ENCODE data around the gene DRG2. TPM values are rescaled to one million over a fixed set of nuclear protein-coding genes. Genes with fewer than 3 reads are reported as not detected.

Gene DRG2
- total RNA-seq, 2 donors from 2014 or later: 17.8 to 30.1 TPM

DNA sequence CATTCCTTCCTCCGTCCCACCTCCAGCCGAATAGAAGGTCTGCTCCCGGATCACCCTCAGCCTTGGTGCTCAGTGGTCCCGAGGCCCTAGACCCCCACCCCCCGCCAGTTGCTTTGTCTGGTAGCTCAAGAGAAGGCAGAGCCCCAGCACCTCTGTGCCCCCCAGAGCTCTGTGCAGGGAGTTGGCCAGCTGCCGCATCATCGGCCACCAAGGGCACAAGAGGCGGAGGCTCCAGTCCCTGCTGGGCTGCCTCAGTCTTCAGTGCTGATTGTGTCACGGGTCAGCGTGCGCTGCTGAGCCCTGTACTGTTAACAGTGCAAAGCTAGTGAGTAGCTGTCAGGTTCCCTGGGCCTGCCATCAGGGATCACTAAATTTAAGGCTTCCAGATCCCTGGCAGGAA lies 22.2 kb upstream of the DRG2 start:
- H3K27ac ChIP-seq: no peak overlapping the region
- WGBS, 2 donors: 93 to 96% methylated on average over 10 to 11 of the region's 11 CpGs
- H3K36me3 ChIP-seq (replicated peaks in 1 of 2; ENCODE audit: insufficient read depth in 1 of 2, low read depth in 2 of 2): peaks cover 0 to 13% of the 10 kb centered on the region in 2 donors
- H3K4me3 ChIP-seq: no peak overlapping the region
- H3K4me1 ChIP-seq: no peaks in the 10 kb centered on the region
- TF ChIP-seq POLR2A (IDR thresholded peaks at IDR 0.05): no peak
- TF ChIP-seq, protein P1, sequence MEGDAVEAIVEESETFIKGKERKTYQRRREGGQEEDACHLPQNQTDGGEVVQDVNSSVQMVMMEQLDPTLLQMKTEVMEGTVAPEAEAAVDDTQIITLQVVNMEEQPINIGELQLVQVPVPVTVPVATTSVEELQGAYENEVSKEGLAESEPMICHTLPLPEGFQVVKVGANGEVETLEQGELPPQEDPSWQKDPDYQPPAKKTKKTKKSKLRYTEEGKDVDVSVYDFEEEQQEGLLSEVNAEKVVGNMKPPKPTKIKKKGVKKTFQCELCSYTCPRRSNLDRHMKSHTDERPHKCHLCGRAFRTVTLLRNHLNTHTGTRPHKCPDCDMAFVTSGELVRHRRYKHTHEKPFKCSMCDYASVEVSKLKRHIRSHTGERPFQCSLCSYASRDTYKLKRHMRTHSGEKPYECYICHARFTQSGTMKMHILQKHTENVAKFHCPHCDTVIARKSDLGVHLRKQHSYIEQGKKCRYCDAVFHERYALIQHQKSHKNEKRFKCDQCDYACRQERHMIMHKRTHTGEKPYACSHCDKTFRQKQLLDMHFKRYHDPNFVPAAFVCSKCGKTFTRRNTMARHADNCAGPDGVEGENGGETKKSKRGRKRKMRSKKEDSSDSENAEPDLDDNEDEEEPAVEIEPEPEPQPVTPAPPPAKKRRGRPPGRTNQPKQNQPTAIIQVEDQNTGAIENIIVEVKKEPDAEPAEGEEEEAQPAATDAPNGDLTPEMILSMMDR (IDR thresholded peaks at IDR 0.05): no peak
- intact Hi-C loops (cut with DNase I): no loop called here
- H3K27me3 ChIP-seq: no peaks in the 10 kb centered on the region
- ATAC-seq (no peak), DNase-seq (no peak)
- H3K9me3 ChIP-seq: no peaks in the 10 kb centered on the region

DNA sequence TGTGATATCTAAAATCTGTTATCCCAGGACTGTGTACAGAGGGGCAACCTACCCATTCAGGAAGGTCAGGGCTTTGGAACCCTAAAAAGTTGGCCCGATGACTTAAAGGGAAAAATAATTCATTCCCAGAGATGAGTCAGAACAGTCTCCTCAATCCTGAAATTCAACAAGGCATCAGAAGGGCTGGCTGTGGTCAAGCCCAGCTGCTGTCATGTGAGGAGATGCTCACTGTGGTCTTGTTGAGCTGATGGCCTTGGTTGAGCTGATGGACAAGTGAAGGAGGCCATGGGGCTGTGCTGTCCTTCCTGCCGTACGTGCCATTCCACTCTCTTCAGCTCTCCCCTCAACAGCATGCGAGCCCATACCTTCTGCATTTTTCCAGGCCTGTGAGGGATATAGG lies 20.9 kb upstream of the DRG2 start:
- TF ChIP-seq, protein P1 (IDR thresholded peaks at IDR 0.05): no peak
- no peak for TF ChIP-seq POLR2A (IDR thresholded peaks at IDR 0.05)
- no peaks in the 10 kb centered on the region for H3K4me1 ChIP-seq
- intact Hi-C loops (cut with DNase I): no loop called here
- peaks cover 0 to 8% of the 10 kb centered on the region in 2 donors for H3K36me3 ChIP-seq (replicated peaks in 1 of 2; ENCODE audit: insufficient read depth in 1 of 2, low read depth in 2 of 2)
- H3K27ac ChIP-seq: no peak overlapping the region
- H3K9me3 ChIP-seq: no peaks in the 10 kb centered on the region
- 86 to 92% methylated on average over 1 to 4 of the region's 4 CpGs for WGBS, 2 donors
- no peak for DNase-seq
- ATAC-seq: no peak
- H3K4me3 ChIP-seq: no peak overlapping the region
- H3K27me3 ChIP-seq: no peaks in the 10 kb centered on the region

DNA sequence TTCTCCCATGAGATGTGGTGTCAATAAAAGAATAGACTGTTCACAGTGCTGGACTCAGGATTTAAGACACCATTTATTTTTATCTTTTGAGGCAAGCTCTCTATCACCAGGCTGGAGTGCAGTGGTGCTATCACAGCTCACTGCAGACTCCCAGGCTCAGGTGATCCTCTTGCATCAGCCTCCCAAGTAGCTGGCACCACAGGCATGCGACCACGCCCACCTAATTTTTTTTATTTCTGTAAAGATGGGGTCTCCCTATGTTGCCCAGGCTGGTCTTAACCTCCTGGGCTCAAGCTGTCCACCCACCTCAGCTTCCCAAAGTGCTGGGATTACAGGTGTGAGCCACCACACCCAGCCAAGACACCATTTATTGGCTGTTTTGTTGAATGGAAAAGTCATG lies 18.6 kb upstream of the DRG2 start:
- WGBS, 2 donors: 89 to 96% methylated on average over 2 of the region's 2 CpGs
- H3K36me3 ChIP-seq (replicated peaks in 1 of 2; ENCODE audit: insufficient read depth in 1 of 2, low read depth in 2 of 2): peaks cover 0 to under 1% of the 10 kb centered on the region in 2 donors
- intact Hi-C loops (cut with DNase I): no loop called here
- no peak for DNase-seq
- no peak for TF ChIP-seq POLR2A (IDR thresholded peaks at IDR 0.05)
- TF ChIP-seq, protein P1 (IDR thresholded peaks at IDR 0.05): no peak
- no peak for ATAC-seq
- no peaks in the 10 kb centered on the region for H3K4me1 ChIP-seq
- H3K27me3 ChIP-seq: no peaks in the 10 kb centered on the region
- H3K4me3 ChIP-seq: no peak overlapping the region
- H3K9me3 ChIP-seq: no peaks in the 10 kb centered on the region
- no peak overlapping the region for H3K27ac ChIP-seq

DNA sequence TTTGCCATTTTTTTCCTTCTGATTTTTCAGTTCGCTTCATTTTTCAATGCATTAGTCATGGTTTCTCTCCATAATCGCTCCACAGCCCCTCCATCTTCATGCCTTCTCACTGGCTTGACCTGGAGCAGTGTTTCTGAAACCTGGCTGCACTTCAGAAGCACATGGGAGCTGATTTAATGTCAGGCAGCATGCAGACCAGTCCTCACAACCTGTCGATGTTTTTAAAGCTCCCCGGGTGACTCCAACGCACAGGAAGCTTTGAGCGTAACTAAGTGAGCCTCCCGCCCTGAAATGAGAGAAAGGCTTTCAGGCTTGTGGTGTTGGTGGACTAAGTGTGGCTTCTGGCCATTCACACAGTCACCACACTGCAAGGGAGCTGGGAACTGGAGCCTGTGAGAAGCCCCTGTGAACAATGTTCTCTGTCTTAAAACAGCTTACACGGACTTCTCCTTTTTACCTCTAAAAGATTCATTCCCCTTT lies 16.8 kb upstream of the DRG2 start:
- 19% methylated on average over 7 to 8 of the region's 8 CpGs for WGBS, 2 donors
- ATAC-seq: no peak

DNA sequence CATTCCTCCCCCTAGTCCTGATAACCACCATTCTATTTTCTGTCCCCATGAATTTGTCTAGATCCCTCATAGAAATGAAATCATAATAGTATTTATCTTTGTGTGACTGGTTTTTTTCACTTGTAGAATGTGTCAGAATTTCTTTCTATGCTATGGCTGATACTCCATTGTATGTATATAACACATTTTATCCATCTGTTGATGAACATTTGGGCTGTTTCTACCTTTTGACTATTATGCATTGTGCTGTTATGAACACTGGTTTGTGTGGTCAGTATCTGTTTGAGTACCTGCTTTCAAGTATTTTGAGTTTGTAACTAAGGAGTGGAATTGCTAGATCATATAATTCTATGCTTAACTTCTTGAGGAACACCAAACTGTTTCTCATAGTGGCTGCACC lies 16.0 kb upstream of the DRG2 start:
- no peak overlapping the region for H3K27ac ChIP-seq
- H3K4me3 ChIP-seq: no peak overlapping the region
- DNase-seq (no peak), ATAC-seq (no peak)
- intact Hi-C loops (cut with DNase I): no loop called here
- no peaks in the 10 kb centered on the region for H3K9me3 ChIP-seq
- no peaks in the 10 kb centered on the region for H3K27me3 ChIP-seq
- TF ChIP-seq, protein P1 (IDR thresholded peaks at IDR 0.05): no peak
- no peak for TF ChIP-seq POLR2A (IDR thresholded peaks at IDR 0.05)
- H3K4me1 ChIP-seq: no peaks in the 10 kb centered on the region
- H3K36me3 ChIP-seq (replicated peaks in 1 of 2; ENCODE audit: insufficient read depth in 1 of 2, low read depth in 2 of 2): no peaks in the 10 kb centered on the region

More for the DNA sequence above, 16.8 kb upstream of the DRG2 start:
- no peak for TF ChIP-seq POLR2A (IDR thresholded peaks at IDR 0.05)
- TF ChIP-seq, protein P1 (IDR thresholded peaks at IDR 0.05): no peak
- peak in 1 of 4 donors; percentile 8 for DNase-seq
- H3K4me3 ChIP-seq: no peak overlapping the region
- H3K4me1 ChIP-seq: no peaks in the 10 kb centered on the region
- no peaks in the 10 kb centered on the region for H3K9me3 ChIP-seq
- H3K36me3 ChIP-seq (replicated peaks in 1 of 2; ENCODE audit: insufficient read depth in 1 of 2, low read depth in 2 of 2): no peaks in the 10 kb centered on the region
- H3K27me3 ChIP-seq: no peaks in the 10 kb centered on the region
- no peak overlapping the region for H3K27ac ChIP-seq
- intact Hi-C loops (cut with DNase I): no loop called here

Measured in body of pancreas (tissue), 4 donors.